Measurements from ENCODE around the gene ODAD2. TPM values are rescaled to one million over a fixed set of nuclear protein-coding genes. Genes with fewer than 3 reads are reported as not detected.
A peak's percentile ranks its signal among the peaks of the same experiment; 100 is the strongest.

ODAD2 gene
- total RNA-seq, 1 experiment from 2014 or later, result 20.4 TPM

DNA sequence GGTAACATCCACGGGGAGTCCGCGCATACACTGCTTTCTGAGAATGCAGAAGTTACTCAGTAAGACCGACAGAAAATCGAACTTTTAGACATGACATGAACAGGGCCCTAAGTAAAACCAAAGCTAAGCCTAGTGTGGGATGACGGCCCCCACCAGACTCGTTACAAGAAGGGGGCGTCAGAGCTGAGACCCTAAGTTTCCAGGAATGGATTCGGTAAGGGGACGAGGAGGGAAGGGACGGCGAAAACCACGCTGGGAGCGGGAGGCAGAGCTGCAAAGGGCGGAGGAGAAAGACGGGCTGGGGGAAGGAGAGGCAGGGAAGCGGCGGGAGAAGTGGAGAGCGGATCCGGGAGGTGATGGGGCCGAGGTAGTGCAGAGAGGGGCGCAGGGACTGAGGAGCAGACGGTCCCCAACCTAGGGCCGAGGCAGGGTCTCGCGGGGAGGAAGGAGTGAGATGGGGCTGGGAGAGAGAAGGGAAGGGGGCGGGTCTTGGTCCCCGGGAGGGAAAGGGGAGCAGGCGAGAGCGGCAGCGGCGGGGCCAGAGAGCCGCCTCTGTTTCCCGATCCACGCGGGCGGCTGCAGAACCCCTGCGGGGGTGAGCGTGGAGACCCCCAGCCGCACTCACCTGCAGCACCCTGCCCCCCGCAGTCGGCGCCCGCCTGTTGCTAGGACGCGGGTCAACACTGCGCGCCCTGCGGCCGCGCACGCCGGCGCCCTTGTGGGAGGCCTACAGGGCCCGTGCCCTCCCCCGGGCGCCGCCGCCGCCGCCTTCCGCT, 513 bp downstream of the ODAD2 start:
- peak; percentile 86 for ATAC-seq
- no peaks in the 10 kb centered on the region for H3K9me2 ChIP-seq (ENCODE audit: insufficient read depth)
- POLR2A ChIA-PET, result no interaction called here
- H3K27ac ChIP-seq (ENCODE audit: low read depth, low read length), result peak overlapping the region; percentile 92
- H3K4me3 ChIP-seq (replicated peaks in 1 of 2; ENCODE audit: low read depth in 1 of 2, low read length in 2 of 2), result peak overlapping the region; percentile 63 to 80
- no peak for DNase-seq (ENCODE audit: low read depth, low spot score)
- no peak overlapping the region for H2AFZ ChIP-seq (ENCODE audit: low read depth, low read length, poor library complexity, severe bottlenecking)
- H4K20me1 ChIP-seq (ENCODE audit: insufficient read depth), result no peaks in the 10 kb centered on the region
- RAD21 ChIA-PET (ENCODE audit: low non-redundant PET in 1 of 2, low total read pairs in 2 of 2, uncharacterized antibody in 2 of 2, unreplicated experiment in 2 of 2), result no interaction called here
- peaks cover 5 to 24% of the 10 kb centered on the region in 2 experiments; a peak in 3 of 4 replicates for H3K4me1 ChIP-seq (ENCODE audit: control insufficient read depth in 1 of 2, insufficient read depth in 2 of 2, low read length in 2 of 2)
- H3K4me2 ChIP-seq (ENCODE audit: low read length), result peak overlapping the region; percentile 85
- no peaks in the 10 kb centered on the region for H3K36me3 ChIP-seq (ENCODE audit: control insufficient read depth in 1 of 2, insufficient read depth in 2 of 2, low read length in 2 of 2)
- CTCF ChIA-PET, result no interaction called here
- H3K9ac ChIP-seq (ENCODE audit: low read length), result peak overlapping the region; percentile 76
- H3K79me2 ChIP-seq (ENCODE audit: insufficient read depth, low read length), result peaks cover 11% of the 10 kb centered on the region; the same call in 1 of the 2 replicates
- TF ChIP-seq SIN3A (IDR thresholded peaks at IDR 0.05; ENCODE audit: low read depth) (no peak), YY1 (IDR thresholded peaks at IDR 0.05; ENCODE audit: extremely low read depth, insufficient replicate concordance, low read depth, low read length) (no peak), EZH2 (IDR thresholded peaks at IDR 0.05) (no peak), JUND (IDR thresholded peaks at IDR 0.05) (no peak), ZFX (IDR thresholded peaks at IDR 0.05) (peak; percentile 88), POLR2AphosphoS5 (IDR thresholded peaks at IDR 0.05; ENCODE audit: low read depth, low read length) (peak; percentile 59)
- TF ChIP-seq, protein P1, sequence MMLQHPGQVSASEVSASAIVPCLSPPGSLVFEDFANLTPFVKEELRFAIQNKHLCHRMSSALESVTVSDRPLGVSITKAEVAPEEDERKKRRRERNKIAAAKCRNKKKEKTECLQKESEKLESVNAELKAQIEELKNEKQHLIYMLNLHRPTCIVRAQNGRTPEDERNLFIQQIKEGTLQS (IDR thresholded peaks at IDR 0.05), result no peak
- TF ChIP-seq, protein P2, sequence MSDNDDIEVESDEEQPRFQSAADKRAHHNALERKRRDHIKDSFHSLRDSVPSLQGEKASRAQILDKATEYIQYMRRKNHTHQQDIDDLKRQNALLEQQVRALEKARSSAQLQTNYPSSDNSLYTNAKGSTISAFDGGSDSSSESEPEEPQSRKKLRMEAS (IDR thresholded peaks at IDR 0.05), result peak; percentile 15; the same call in 1 of the 2 replicates
- BruUV-seq (replicated peaks), result no TSS peak
- no peaks in the 10 kb centered on the region for H3K9me3 ChIP-seq (ENCODE audit: control insufficient read depth in 1 of 2, insufficient read depth in 1 of 2, low read depth in 1 of 2, low read length in 2 of 2)
- H3K27me3 ChIP-seq (ENCODE audit: insufficient read depth, low read length), result no peaks in the 10 kb centered on the region
- intact Hi-C loops (cut with micrococcal nuclease), result no loop called here

DNA sequence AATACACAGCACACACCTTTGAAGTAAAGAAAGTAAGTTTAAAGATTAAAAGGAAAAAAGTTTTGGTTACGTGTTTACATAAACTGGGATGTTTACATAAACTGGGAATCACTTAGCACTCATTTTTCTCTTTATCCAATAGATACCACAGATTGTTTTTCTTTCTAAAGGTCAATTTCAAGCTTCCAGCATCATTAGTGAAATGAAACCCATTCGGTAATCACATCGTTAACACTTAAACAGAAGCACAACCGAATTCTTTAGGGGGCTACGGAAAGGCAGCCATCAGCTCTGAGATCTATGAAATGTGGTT, 1.1 kb downstream of the ODAD2 start:
- TF ChIP-seq, protein P2 (IDR thresholded peaks at IDR 0.05), result no peak; the same call in 1 of the 2 replicates
- no peak for TF ChIP-seq ZFX (IDR thresholded peaks at IDR 0.05)
- TF ChIP-seq ELF1 (IDR thresholded peaks at IDR 0.05; ENCODE audit: borderline replicate concordance, low read depth), result no peak
- no peak for TF ChIP-seq YY1 (IDR thresholded peaks at IDR 0.05; ENCODE audit: extremely low read depth, insufficient replicate concordance, low read depth, low read length)
- TF ChIP-seq, protein P3, sequence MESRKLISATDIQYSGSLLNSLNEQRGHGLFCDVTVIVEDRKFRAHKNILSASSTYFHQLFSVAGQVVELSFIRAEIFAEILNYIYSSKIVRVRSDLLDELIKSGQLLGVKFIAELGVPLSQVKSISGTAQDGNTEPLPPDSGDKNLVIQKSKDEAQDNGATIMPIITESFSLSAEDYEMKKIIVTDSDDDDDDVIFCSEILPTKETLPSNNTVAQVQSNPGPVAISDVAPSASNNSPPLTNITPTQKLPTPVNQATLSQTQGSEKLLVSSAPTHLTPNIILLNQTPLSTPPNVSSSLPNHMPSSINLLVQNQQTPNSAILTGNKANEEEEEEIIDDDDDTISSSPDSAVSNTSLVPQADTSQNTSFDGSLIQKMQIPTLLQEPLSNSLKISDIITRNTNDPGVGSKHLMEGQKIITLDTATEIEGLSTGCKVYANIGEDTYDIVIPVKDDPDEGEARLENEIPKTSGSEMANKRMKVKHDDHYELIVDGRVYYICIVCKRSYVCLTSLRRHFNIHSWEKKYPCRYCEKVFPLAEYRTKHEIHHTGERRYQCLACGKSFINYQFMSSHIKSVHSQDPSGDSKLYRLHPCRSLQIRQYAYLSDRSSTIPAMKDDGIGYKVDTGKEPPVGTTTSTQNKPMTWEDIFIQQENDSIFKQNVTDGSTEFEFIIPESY (IDR thresholded peaks at IDR 0.05; ENCODE audit: extremely low read depth, insufficient replicate concordance, low read length), result no peak
- TF ChIP-seq SIN3A (IDR thresholded peaks at IDR 0.05; ENCODE audit: low read depth), result no peak
- Histone ChIP-seq H3K4me2 (ENCODE audit: low read length) (peak overlapping the region; percentile 85), H3K79me2 (ENCODE audit: insufficient read depth, low read length) (peaks cover 11% of the 10 kb centered on the region; the same call in 1 of the 2 replicates), H3K9ac (ENCODE audit: low read length) (peak overlapping the region; percentile 76), H3K4me1 (ENCODE audit: control insufficient read depth in 1 of 2, insufficient read depth in 2 of 2, low read length in 2 of 2) (peaks cover 5 to 24% of the 10 kb centered on the region in 2 experiments; a peak in 3 of 4 replicates), H3K27ac (ENCODE audit: low read depth, low read length) (peak overlapping the region; percentile 92), H3K27me3 (ENCODE audit: insufficient read depth, low read length) (no peaks in the 10 kb centered on the region), H2AFZ (ENCODE audit: low read depth, low read length, poor library complexity, severe bottlenecking) (peak overlapping the region; percentile 20), H3K9me3 (ENCODE audit: control insufficient read depth in 1 of 2, insufficient read depth in 1 of 2, low read depth in 1 of 2, low read length in 2 of 2) (no peaks in the 10 kb centered on the region), H3K4me3 (replicated peaks in 1 of 2; ENCODE audit: low read depth in 1 of 2, low read length in 2 of 2) (peak overlapping the region; percentile 63 to 80), H3K36me3 (ENCODE audit: control insufficient read depth in 1 of 2, insufficient read depth in 2 of 2, low read length in 2 of 2) (no peaks in the 10 kb centered on the region), H3K9me2 (ENCODE audit: insufficient read depth) (no peaks in the 10 kb centered on the region), H4K20me1 (ENCODE audit: insufficient read depth) (no peaks in the 10 kb centered on the region)
- intact Hi-C loops (cut with micrococcal nuclease), result no loop called here
- DNase-seq (ENCODE audit: low read depth, low spot score), result no peak
- TSS peak; percentile 57 for BruUV-seq (replicated peaks)
- POLR2A ChIA-PET, result no interaction called here
- RAD21 ChIA-PET (ENCODE audit: low non-redundant PET in 1 of 2, low total read pairs in 2 of 2, uncharacterized antibody in 2 of 2, unreplicated experiment in 2 of 2), result no interaction called here
- ATAC-seq, result no peak
- CTCF ChIA-PET, result no interaction called here

Measured in HCT116 (cell line).